GM18951 (cell line): Measurements from ENCODE around the gene PDIA5.
"Not testable (repeated sequence)": the region's sequence is repeated elsewhere in the genome, so short reads cannot be mapped to it uniquely, and the experiment has no call there.

Source experiments
- POLR2A ChIP-seq: IDR thresholded peaks from 4 replicates; pipeline ENCODE4 v1.6.1; 2011; ENCODE audit warnings: mild to moderate bottlenecking; ENCODE audit not compliant: insufficient read length, insufficient read depth; ENCODE audit errors: extremely low read depth
- in situ Hi-C: fragments of 300-500 bp; cut with MboI; formaldehyde crosslinking; loops from one replicate; pipeline ENCODE4 v1.12.0; 2022; ENCODE audit warnings: low sequenced_read_pairs, mixed read lengths, inconsistent platforms; ENCODE audit not compliant: unreplicated experiment

PDIA5 gene

DNA sequence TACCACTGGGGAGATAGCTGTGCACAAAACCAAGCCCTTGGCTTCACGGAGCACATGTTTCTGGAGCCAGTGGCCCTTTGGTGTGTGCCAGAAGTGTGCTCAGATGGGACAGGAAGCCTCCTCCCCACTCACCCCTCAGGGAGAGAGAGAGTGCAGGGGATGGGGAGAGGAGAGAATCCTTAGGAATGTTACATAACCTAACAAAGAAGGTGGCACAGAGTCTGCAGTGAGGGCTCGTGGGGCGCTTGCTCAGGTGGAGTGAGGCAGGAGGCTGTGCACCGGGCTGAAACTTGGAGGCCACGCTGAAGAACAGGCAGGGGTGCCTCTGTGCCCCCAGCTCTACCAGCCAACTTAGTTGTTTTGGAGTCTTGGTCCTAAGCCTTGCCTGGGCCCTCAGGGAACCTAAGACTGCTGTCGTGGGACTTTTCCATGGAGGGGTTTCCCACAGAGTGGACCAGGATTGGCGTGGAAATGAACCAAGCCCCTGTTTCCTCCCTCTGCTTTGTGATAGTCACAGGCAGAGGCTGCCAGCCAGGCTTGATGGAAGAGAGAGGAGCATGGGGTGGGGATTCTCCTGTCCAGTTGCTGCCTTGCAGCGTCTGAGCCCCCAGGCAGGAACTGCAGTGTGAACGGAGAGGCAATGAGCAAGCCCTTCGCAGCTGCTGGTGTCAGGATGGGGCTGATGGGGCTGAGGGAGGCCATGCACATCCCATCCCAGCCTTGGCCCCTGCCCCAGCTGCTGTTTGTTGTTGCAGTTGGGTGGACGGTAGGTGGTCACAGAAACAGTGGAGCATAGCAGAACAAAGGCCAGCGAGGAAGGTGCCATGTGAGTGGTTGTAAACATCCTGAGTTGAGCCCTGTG, 32.7 kb downstream of the PDIA5 start:
- in situ Hi-C loops = no loop called here
- no peak for TF ChIP-seq POLR2A

DNA sequence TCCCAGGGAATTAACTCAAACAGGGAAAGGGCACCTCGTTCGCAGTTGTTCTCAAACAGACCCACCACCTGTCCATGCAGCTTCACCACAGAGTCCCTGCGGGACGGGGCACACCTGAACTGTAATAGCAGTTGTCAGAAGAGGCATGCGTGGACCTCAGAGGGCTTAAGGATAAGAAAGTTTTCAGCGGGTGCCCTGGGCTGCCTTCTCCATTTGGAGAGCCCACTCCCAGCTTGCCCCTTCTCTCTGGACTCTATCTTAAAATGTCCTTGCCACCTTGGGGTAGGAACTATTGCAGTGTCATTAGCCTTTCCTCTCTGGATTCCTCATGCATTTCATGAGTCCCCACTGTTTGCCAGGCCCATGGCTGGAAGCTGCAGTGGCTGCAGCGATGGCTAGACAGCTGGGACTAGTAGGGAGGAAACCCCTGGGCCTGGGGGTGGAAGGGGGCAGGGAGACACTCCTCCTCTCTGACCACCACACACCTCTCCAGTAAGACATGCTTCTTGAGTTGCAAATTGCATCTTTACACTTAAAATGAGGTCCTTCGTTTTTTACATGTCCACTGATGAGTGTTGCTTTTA, 33.5 kb downstream of the PDIA5 start:
- in situ Hi-C loops = no loop called here
- TF ChIP-seq POLR2A = no peak

DNA sequence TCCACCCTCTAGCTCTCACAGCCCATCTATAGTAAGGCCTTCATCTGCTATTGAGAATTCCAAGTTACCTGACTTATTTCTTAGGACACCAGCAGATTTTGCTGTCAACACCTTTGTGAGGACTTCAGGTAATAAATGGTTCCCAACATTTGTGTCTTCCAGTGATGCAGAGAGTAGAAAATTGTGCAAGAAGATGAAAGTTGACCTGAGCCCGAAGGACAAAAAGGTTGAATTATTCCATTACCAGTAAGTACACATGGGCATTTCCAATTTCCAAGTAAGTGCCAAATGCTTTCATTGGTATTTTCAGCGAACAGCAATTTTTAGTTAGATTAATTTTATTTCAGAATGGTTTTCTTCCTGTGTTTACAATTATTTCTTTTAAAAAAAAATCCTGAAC, 35.4 kb downstream of the PDIA5 start:
- TF ChIP-seq POLR2A = no peak

GRCh38 chr3:123102826-123103225, 36.0 kb downstream of the PDIA5 start:
- no peak for TF ChIP-seq POLR2A
- in situ Hi-C loops = no loop called here

More for the DNA sequence above, 35.4 kb downstream of the PDIA5 start:
- in situ Hi-C loops = no loop called here

DNA sequence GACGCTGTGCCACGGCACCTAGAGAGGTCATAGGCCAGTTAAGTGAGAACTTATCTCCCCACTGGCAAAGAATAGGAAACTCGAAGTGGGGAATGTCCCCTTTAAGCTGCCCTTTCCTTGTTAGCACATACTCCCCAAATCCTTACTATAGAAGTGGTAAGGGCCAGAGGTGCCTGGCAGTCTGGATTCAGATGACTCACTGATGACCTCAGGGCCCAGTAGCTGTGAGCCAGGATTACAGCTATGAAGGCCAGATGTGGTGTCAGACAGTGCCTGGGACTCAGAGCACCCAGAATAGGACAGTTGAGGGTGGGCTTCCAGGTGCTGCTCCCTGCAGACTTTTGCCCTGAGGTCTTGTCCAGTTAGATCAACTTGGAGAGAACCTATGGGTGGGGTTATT, 37.7 kb downstream of the PDIA5 start:
- no peak for TF ChIP-seq POLR2A
- in situ Hi-C loops = no loop called here

DNA sequence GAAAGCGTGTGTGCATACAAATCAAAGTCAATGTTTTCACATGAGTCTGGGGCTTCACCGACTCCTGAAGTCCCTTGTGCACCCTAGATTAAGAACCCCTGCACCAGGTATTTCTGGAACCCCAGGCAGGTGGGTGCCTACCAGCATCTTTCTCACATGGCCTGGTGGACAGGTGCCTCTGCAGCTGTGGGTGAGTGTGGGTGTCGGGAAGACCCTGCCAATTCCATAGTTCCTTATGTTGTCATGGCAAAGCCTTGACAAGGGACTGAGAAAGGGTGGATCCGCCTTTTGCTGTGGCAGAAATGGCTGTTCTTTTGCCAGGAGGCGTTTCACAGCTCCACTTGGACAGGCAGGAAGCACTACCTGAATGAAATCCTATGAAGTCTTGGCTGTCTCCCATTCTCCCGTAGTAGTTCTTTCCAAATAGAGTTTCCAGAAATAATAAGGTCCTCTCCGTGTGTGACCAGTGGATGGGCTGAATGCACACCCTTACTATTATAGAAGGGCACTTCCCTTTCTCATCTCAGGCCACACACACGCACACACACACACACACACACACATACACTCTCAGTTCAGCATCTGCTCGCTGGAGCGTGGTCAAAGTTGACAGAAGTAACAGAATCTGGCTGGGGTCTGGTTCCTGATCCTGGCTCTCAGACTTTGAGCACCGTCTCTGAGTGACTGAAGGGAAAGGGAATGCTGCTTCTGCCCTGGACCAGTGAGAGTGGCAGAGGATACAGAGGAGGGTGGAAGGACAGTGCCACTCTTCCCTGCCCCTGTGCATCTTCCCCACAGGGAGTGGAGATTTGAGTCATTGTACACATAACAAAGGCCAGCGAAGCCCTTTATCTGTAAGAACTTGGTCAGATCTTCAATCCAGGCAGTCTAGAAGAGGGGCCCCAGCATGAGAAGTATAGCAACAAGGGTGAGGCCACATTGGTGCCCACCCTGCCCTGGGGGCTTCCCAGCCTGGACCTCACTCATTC, 38.7 kb downstream of the PDIA5 start:
- TF ChIP-seq POLR2A = no peak
- in situ Hi-C loops = no loop called here

GRCh38 chr3:123110282-123110975, 43.6 kb downstream of the PDIA5 start:
- in situ Hi-C loops = no loop called here
- no peak for TF ChIP-seq POLR2A

DNA sequence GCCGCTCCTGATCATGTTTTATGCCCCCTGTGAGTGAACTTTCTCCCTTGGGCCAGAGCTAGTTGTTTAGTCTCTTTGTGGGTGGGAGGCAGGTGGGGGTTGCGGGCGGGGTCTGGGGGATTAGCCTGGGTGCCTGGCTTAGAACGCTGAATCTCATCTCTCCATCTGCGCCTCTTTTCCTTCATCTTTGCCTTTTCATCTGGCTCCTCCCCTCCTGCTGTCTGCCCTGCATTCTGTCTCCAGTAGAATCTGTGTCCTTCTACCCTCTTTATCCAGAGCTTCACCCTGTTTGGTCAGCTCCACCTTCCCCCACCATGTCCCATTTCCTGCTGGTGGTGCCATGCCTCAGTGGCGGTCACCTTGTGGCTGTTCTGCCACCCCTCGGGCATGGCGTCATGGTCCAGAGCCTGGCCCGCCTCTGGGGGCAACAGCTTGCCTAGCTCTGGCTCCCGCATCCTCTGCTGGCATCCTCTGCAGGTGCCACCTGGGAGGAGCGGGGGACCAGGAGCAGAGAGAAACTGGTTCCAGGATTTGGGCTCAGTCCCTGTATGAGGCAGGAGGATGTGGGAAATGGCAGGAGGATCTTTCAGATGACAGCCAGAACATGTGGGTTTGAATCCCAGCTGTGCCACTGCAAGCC, 44.3 kb downstream of the PDIA5 start:
- TF ChIP-seq POLR2A = no peak
- in situ Hi-C loops = no loop called here

DNA sequence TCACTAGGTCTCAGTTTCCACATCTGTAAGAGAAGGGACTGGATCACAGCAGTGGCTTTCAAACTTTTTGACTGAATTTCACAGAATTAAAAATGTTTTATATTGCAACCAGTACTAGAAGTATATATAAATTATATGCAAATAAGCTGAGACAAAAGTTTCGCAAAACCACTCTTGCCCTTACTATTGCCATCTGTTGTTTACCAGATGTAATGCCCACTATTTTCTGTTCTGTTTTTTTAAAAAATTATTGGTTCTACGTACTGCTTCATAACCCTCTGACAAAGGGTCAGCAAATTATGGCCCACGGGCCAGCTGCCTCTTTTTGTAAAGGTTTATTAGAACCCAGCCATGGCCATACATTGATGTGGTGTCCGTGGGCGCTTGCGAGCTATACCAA, 44.8 kb downstream of the PDIA5 start:
- TF ChIP-seq POLR2A = no peak
- in situ Hi-C loops = no loop called here

- no peak for TF ChIP-seq POLR2A
- in situ Hi-C loops = no loop called here
Observed at GRCh38 chr3:123112232-123112631, 45.4 kb downstream of the PDIA5 start.

GRCh38 chr3:123112656-123113055, 45.8 kb downstream of the PDIA5 start:
- in situ Hi-C loops = not testable (repeated sequence)

DNA sequence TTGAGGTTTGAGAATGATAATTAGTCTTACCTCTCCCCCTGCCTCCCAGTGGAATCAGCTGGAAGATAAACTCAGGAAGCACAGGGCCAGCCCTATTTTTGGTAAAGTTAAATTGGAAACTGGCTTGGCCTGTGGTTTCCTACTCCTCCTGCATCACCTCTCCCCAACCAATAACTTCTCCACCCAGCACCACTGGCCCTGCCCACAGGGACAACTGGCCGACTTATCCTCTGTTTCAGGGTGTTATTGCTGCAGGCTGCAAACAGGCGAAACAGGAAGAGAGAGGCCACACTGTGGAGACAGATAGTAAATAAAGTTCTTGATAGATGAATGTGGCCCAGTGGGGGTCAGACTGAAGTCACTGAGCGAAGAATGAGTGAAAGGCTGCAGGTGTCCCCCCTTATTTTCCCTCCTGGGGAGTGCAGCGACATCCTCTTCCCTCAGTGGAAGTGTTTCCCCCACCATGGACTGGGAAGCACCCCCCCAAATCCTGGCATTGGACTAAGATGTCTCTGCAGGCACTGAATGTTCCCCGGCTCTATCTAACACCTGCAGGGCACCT, 47.1 kb downstream of the PDIA5 start:
- no peak for TF ChIP-seq POLR2A
- in situ Hi-C loops = no loop called here
